Cardiac ventricle fibroblast (primary cell): ENCODE measurements around the gene WBP2. TPM values are rescaled to one million over a fixed set of nuclear protein-coding genes. Genes with fewer than 3 reads are reported as not detected.

Source experiments
- total RNA-seq: library from RNA; depleted of rRNA; stranded (reverse); fragments of >200 nt; gene quantifications from 2 replicates; pipeline ENCODE4 v1.2.3, GENCODE V29; 2015

The WBP2 gene
- 35.1 and 43.8 TPM in 2 replicates for total RNA-seq

GRCh38 chr17:75855310-75856061, at the start of gene WBP2:
Gene WBP2, minus strand, starts transcription at chr17:75855335. Its CDS starts 38 bp downstream, at chr17:75855297.

GRCh38 chr17:75896415-75897159, 41.5 kb upstream of the WBP2 start, which contains the start of gene TRIM65:
Gene TRIM65, minus strand, starts transcription at chr17:75896951. Its CDS starts 14 bp downstream, at chr17:75896937.

DNA sequence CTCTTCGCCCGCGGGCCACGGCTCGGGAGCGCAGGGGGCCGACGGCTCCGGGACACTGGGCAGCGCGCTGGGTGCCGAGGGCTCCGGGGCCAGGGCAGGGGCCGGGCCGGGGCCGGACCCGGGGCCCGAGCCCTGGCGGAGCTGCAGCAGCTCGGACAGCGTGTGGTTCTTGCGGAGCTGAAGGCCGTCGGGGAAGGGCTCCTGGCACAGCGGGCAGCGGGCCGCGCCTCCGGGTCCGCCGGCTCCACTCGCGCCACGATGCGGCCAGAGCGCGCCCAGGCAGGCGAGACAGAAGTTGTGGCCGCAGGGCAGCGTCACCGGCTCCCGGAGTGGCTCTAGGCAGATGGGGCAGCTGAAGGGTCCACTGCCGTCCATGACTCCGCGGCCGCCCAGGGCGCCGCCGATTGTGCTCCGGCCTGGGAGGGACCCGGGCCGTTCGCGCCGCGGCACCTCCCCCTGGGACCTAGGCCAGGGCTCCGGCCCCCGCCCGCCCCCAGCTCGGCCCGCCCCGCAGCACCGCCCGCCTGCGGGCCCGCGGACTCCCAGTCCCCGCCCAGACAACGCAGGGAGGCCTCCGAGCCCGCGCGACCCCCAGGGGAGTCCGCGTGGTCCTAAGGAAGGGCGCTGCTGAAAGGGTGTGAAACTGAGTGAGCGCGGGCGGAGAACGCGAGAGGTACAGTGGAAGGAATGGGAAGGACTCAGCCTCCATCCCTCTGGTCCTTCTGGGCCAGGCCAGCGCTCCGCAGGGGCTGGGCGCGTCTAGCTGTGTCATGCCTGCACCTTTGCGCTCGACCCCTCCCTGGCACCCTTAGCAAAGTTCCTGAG, 23.3 kb upstream of the WBP2 start, which contains the start of gene TRIM47:
Gene TRIM47, minus strand, starts transcription at position 408 of the 825 bp plus-strand sequence. Its CDS starts 33 bp downstream, at position 375.

DNA sequence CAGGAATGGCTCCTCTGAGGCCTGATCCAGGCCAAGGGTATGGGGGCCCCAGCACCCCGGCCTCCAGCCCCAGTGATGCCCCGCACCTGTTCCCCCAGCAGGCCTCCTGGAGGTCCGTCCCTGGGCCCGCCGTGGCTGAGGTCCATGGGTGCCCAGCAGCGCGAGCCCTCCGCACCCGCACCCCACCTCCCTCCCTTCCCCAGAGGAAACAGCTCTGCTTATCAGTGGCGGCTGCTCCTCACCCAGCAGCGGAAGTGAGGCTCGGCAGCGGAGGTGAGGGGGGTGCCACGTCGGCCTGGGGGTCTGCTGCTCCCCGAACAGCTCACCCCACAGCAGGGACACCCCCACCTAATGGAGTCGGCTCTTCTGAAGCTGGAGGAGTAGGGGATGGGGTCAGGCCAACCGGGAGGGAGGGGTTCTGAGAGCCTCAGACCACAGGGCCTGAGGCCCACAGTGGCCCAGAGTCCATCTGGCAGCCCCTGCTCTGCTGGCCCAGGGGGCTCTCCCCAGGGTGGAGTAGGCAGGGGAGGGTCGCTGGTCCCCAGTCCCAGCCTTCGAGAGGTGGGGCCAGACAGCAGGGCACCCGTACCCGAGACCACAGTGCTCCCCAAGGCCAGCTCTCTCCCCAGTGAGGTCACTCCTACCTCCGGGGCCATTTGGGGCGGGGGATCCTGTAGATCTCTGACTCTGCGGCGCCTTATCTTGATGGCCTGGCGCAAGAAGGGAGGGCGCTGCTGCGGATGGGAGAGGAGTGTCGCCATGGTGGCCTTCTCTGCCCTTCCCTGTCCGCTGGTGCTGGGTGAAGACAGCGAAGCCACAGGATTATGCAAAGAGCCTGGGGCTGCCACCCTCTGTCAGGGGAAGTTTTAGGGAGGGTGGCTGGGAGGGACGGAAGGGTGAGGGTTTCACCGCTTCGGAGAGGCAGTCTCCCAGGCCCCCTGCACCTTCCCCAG, 11.3 kb downstream of the WBP2 start, which contains the start of gene UNC13D:
Gene UNC13D, minus strand, starts transcription at position 828 of the 953 bp plus-strand sequence. Its CDS starts 67 bp downstream, at position 761.

Other genes with a start within 250 kb of the WBP2 start
- gene SMIM5, start 221.9 kb downstream of the WBP2 start, total RNA-seq, result not detected in 2 replicates
- gene RECQL5, start 188.2 kb downstream of the WBP2 start, total RNA-seq, result 10.3 and 13.6 TPM in 2 replicates
- 32.4 and 36.3 TPM in 2 replicates for gene SAP30BP, start 188.0 kb downstream of the WBP2 start, total RNA-seq
- gene ITGB4, start 133.9 kb downstream of the WBP2 start, total RNA-seq, result 0.25 and 0.59 TPM in 2 replicates
- gene GALK1, start 90.1 kb downstream of the WBP2 start, total RNA-seq, result 20.0 and 26.4 TPM in 2 replicates
- gene UNK, start 70.5 kb downstream of the WBP2 start, total RNA-seq, result 22.0 and 26.1 TPM in 2 replicates
- gene UNC13D, start 10.9 kb downstream of the WBP2 start, total RNA-seq, result 0.12 and 0.20 TPM in 2 replicates
- 31.0 and 35.9 TPM in 2 replicates for gene TRIM47, start 23.2 kb upstream of the WBP2 start, total RNA-seq
- 23.9 and 24.8 TPM in 2 replicates for gene TRIM65, start 41.6 kb upstream of the WBP2 start, total RNA-seq
- gene MRPL38, start 49.5 kb upstream of the WBP2 start, total RNA-seq, result 22.2 and 30.8 TPM in 2 replicates
- gene FBF1, start 85.7 kb upstream of the WBP2 start, total RNA-seq, result 2.7 and 9.9 TPM in 2 replicates
- gene ACOX1, start 123.8 kb upstream of the WBP2 start, total RNA-seq, result 37.6 and 47.4 TPM in 2 replicates
- gene TEN1, start 123.9 kb upstream of the WBP2 start, total RNA-seq, result 9.2 and 13.2 TPM in 2 replicates
- 1.6 and 2.4 TPM in 2 replicates for gene CDK3, start 145.5 kb upstream of the WBP2 start, total RNA-seq
- gene EVPL, start 172.0 kb upstream of the WBP2 start, total RNA-seq, result not detected in 2 replicates
- gene SRP68, start 217.2 kb upstream of the WBP2 start, total RNA-seq, result 40.8 and 48.2 TPM in 2 replicates
- not detected in 2 replicates for gene GALR2, start 219.4 kb upstream of the WBP2 start, total RNA-seq
- gene ZACN, start 223.8 kb upstream of the WBP2 start, total RNA-seq, result not detected in 2 replicates
- 44.9 and 59.0 TPM in 2 replicates for gene EXOC7, start 248.5 kb upstream of the WBP2 start, total RNA-seq